ENCODE data around the gene ATF3.

DNA sequence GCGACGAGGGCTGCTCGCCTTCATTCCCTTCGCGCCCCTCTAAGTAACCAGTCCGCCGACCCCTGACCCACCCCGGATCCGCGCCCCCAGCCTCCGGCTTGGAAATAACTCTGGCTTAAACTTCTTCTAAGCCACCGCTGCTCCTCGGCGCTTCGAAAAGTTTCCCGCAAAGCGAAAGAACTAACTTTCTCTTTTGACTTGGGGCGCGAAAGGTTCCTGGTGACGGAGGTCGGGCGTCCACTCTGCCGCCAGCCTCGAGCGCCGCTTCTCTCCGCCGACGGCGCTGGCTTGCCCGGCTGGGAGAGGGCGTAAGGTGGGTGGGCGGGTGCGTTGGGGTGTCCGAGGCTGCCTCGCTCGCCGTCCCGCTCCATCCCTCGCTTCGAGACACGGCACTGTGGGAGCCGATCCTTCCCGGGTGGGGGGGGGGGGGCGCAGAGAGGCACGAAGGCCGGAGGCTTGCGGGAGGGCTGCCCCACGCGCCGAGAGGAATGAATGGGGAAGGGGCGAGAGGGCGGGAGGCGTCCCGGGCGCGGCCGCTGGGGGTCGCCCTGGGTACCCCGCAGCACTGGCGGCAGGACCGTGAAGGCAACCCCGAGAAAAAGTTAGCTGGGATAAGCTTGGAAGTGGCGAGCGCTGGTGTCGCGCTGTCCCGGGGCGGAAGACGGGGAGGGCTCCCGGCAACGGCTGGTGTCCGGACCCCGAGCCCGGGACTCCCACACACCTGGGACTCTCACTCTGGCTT lies 569 bp downstream of the ATF3 start:
- TF ChIP-seq, protein P1, sequence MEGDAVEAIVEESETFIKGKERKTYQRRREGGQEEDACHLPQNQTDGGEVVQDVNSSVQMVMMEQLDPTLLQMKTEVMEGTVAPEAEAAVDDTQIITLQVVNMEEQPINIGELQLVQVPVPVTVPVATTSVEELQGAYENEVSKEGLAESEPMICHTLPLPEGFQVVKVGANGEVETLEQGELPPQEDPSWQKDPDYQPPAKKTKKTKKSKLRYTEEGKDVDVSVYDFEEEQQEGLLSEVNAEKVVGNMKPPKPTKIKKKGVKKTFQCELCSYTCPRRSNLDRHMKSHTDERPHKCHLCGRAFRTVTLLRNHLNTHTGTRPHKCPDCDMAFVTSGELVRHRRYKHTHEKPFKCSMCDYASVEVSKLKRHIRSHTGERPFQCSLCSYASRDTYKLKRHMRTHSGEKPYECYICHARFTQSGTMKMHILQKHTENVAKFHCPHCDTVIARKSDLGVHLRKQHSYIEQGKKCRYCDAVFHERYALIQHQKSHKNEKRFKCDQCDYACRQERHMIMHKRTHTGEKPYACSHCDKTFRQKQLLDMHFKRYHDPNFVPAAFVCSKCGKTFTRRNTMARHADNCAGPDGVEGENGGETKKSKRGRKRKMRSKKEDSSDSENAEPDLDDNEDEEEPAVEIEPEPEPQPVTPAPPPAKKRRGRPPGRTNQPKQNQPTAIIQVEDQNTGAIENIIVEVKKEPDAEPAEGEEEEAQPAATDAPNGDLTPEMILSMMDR (tag by site-specific recombination; IDR thresholded peaks at IDR 0.05): peak; percentile 91
- TF ChIP-seq ZNF292 (tag by site-specific recombination; IDR thresholded peaks at IDR 0.05; ENCODE audit: borderline replicate concordance, low read depth): no peak
- no peak; the same call in 1 of the 2 replicates for TF ChIP-seq FEZF1 (tag by site-specific recombination; IDR thresholded peaks at IDR 0.05)
- TF ChIP-seq, protein P2, sequence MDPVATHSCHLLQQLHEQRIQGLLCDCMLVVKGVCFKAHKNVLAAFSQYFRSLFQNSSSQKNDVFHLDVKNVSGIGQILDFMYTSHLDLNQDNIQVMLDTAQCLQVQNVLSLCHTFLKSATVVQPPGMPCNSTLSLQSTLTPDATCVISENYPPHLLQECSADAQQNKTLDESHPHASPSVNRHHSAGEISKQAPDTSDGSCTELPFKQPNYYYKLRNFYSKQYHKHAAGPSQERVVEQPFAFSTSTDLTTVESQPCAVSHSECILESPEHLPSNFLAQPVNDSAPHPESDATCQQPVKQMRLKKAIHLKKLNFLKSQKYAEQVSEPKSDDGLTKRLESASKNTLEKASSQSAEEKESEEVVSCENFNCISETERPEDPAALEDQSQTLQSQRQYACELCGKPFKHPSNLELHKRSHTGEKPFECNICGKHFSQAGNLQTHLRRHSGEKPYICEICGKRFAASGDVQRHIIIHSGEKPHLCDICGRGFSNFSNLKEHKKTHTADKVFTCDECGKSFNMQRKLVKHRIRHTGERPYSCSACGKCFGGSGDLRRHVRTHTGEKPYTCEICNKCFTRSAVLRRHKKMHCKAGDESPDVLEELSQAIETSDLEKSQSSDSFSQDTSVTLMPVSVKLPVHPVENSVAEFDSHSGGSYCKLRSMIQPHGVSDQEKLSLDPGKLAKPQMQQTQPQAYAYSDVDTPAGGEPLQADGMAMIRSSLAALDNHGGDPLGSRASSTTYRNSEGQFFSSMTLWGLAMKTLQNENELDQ (tag by site-specific recombination; IDR thresholded peaks at IDR 0.05; ENCODE audit: low read depth): no peak
- TF ChIP-seq ZSCAN30 (tag by site-specific recombination; IDR thresholded peaks at IDR 0.05): no peak
- no peak for TF ChIP-seq ZBTB48 (tag by site-specific recombination; IDR thresholded peaks at IDR 0.05)
- no peak for TF ChIP-seq ZNF585B (tag by site-specific recombination; IDR thresholded peaks at IDR 0.05)
- no peak for TF ChIP-seq ZNF626 (tag by site-specific recombination; IDR thresholded peaks at IDR 0.05)
- TF ChIP-seq, protein P3, sequence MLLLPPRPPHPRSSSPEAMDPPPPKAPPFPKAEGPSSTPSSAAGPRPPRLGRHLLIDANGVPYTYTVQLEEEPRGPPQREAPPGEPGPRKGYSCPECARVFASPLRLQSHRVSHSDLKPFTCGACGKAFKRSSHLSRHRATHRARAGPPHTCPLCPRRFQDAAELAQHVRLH (tag by site-specific recombination; IDR thresholded peaks at IDR 0.05): no peak
- no peak for TF ChIP-seq YY1 (tag by site-specific recombination; IDR thresholded peaks at IDR 0.05)
- TF ChIP-seq, protein P4, sequence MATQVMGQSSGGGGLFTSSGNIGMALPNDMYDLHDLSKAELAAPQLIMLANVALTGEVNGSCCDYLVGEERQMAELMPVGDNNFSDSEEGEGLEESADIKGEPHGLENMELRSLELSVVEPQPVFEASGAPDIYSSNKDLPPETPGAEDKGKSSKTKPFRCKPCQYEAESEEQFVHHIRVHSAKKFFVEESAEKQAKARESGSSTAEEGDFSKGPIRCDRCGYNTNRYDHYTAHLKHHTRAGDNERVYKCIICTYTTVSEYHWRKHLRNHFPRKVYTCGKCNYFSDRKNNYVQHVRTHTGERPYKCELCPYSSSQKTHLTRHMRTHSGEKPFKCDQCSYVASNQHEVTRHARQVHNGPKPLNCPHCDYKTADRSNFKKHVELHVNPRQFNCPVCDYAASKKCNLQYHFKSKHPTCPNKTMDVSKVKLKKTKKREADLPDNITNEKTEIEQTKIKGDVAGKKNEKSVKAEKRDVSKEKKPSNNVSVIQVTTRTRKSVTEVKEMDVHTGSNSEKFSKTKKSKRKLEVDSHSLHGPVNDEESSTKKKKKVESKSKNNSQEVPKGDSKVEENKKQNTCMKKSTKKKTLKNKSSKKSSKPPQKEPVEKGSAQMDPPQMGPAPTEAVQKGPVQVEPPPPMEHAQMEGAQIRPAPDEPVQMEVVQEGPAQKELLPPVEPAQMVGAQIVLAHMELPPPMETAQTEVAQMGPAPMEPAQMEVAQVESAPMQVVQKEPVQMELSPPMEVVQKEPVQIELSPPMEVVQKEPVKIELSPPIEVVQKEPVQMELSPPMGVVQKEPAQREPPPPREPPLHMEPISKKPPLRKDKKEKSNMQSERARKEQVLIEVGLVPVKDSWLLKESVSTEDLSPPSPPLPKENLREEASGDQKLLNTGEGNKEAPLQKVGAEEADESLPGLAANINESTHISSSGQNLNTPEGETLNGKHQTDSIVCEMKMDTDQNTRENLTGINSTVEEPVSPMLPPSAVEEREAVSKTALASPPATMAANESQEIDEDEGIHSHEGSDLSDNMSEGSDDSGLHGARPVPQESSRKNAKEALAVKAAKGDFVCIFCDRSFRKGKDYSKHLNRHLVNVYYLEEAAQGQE (tag by site-specific recombination; IDR thresholded peaks at IDR 0.05): no peak
- TF ChIP-seq, protein P5, sequence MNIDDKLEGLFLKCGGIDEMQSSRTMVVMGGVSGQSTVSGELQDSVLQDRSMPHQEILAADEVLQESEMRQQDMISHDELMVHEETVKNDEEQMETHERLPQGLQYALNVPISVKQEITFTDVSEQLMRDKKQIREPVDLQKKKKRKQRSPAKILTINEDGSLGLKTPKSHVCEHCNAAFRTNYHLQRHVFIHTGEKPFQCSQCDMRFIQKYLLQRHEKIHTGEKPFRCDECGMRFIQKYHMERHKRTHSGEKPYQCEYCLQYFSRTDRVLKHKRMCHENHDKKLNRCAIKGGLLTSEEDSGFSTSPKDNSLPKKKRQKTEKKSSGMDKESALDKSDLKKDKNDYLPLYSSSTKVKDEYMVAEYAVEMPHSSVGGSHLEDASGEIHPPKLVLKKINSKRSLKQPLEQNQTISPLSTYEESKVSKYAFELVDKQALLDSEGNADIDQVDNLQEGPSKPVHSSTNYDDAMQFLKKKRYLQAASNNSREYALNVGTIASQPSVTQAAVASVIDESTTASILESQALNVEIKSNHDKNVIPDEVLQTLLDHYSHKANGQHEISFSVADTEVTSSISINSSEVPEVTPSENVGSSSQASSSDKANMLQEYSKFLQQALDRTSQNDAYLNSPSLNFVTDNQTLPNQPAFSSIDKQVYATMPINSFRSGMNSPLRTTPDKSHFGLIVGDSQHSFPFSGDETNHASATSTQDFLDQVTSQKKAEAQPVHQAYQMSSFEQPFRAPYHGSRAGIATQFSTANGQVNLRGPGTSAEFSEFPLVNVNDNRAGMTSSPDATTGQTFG (tag by site-specific recombination; IDR thresholded peaks at IDR 0.05; ENCODE audit: borderline replicate concordance): no peak
- TF ChIP-seq, protein P6, sequence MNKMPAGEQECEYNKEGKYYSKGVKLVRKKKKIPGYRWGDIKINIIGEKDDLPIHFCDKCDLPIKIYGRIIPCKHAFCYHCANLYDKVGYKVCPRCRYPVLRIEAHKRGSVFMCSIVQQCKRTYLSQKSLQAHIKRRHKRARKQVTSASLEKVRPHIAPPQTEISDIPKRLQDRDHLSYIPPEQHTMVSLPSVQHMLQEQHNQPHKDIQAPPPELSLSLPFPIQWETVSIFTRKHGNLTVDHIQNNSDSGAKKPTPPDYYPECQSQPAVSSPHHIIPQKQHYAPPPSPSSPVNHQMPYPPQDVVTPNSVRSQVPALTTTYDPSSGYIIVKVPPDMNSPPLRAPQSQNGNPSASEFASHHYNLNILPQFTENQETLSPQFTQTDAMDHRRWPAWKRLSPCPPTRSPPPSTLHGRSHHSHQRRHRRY (tag by site-specific recombination; IDR thresholded peaks at IDR 0.05): no peak
- no peak for TF ChIP-seq ZNF548 (tag by site-specific recombination; IDR thresholded peaks at IDR 0.05)

All from HEK293 (cell line).